HUDEP-2 (cell line): Measurements from ENCODE around the gene GSS.

Experiments used
- DNase-seq, 76 experiments: peaks; one replicate each; lab custom pipeline; 2025; ENCODE audit not compliant: unreplicated experiment in 76 of 76; lab: John Stamatoyannopoulos, UW

GSS gene

DNA sequence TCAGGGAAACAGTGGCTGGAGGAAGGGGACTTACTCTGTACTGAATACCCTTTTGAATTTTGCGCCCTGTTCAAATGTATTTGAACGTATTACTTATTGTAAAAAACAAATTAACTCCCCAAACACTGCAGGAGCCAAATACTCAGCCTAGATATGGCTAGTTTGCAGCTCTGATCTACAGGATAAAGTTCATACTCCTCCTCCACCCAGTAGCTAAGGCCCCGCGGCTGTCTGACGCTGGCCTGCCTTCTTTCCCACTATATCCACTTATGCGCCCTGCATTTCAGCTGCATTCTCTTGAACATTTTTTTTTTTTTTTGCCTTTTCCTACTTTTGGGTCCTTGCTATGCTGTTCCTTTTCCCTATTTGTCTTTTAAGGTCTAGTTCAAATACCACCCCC lies 6.5 kb downstream of the GSS start:
- DNase-seq: peak in 7 of 76 experiments; percentile 2 to 17 (median 12)

GRCh38 chr20:34948030-34948429 lies 7.6 kb downstream of the GSS start:
- DNase-seq: no peak

DNA sequence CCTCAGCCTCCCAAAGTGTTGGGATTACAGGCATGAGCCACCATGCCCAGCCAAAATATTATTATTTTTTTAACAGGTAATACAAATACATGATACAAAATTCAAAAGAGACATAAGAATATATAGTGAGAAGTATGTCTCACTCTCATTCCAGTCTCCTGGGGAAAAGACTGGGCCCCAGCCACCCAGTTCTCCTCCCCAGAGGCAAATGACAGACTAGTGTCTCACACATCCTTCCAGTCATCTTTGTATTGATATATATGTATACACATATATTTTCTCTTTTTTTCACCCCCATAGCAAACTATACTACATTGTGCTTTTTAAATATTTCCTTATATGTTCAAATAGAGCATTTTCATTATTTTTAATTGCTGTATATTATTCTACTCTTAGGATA lies 8.3 kb downstream of the GSS start:
- DNase-seq: no peak

DNA sequence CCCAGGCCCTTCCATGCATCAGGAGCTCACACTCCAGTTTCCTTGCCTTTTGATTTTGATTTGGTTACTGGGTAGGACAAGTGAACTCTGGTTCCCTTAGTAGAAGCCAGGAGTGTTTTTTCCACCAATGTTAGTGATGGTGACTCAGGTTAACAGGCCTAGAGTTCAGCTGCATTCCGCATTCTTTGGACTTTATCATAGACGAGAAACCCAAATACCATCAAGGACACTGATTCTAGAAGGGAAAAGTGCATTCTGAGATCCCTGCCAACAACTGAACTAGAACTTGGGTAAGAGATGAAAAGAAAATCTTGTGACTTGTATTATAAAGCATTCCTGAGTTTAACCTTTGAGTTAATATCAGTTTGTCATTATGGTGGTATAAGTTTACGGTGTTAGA lies 8.9 kb downstream of the GSS start:
- DNase-seq: no peak

- DNase-seq: no peak
Observed at GRCh38 chr20:34945315-34946077, 10.1 kb downstream of the GSS start.

GRCh38 chr20:34943808-34944567 lies 11.6 kb downstream of the GSS start:
- no peak for DNase-seq

GRCh38 chr20:34942301-34942700 lies 13.3 kb downstream of the GSS start:
- DNase-seq: no peak

DNA sequence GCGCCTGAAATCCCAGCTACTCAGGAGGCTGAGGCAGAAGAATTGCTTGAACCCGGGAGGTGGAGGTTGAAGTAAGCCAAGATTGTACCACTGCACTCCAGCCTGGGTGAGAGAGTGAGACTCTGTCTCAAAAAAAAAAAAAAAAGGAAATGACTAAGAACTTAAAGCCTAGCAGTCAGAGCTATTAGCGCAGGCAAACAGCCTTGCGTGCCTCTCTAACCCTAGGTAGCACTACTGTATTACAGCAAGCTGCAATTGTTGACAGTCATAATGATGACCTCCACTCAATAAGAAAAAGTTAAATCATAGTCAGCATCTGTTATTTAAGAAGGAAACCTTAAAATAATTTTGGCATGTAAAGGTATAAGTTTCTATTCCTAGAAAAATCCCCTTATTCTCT lies 14.4 kb downstream of the GSS start:
- no peak for DNase-seq

GRCh38 chr20:34940081-34940481 lies 15.5 kb downstream of the GSS start:
- no peak for DNase-seq

DNA sequence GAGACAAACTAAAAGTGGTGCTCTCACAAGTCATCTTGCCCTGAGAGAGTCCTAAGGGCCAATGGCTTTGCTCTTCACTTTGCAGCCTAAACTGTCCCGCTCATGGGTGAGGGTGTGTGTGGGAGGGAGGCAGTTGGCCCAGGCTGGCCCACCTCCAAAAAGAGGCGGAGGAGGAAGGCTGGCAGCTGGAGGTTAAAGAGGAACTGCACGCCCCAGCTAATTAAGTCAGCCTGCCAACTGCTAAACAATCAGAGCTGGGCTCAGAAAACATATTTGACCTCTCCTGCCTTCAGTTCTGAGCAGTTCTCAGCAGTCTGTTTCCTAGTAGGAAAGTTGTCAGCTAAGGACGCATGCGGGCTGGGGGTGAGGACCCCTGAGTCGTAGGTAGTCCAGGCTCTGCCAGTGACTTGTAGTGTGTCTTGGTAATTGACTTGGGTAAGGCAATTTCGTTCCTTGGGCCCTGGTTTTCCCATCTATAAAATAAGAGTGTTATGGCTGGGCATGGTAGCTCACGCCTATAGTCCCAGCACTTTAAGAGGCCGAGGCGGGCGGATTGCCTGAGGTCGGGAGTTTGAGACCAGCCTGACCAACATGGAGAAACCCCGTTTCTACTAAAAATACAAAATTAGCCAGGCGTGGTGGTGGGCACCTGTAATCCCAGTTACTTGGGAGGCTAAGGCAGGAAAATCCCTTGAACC lies 17.0 kb downstream of the GSS start:
- DNase-seq: peak in 75 of 76 experiments; percentile 11 to 97 (median 89)

DNA sequence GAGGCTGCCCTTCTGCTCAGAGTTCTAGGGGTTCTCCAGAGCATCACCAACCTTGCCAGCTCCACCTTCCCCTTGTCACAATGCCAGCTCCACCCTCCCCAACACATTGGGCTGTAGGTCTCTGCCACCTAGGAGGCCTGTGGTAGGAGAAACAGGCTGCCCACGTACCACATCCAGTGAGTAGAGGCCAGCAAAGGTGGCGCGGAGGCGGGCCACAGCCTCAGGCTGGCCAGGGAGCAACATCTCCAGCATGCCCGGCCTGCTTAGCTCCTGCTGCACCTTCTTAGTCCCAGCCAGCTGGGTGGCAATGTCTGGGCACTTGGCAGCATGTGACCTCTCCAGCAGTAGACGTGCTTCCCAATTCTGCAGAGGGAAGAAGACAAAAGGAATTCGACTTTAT lies 23.8 kb downstream of the GSS start:
- DNase-seq: no peak

GRCh38 chr20:34928411-34928810 lies 27.2 kb downstream of the GSS start:
- no peak for DNase-seq

GRCh38 chr20:34927736-34928135 lies 27.9 kb downstream of the GSS start:
- no peak for DNase-seq

DNA sequence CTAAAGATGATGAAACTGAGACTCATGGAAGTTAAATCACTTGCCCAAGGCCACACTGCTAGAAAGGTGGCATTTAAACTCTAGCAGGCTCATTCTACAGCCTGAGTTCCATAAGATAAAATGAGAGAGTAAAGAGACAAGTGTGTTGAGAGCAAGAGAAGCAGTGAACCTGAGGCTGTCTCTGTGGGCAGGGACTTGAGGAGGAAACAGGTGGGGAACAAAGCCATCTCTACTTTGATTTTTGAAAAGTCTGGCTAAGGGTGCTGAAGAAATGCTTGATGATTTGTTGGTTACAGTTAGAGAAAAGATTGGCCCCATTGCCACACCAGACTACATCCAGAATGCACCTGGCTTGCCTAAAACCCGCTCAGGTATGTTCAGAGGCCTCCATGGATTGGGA lies 29.0 kb downstream of the GSS start:
- no peak for DNase-seq

DNA sequence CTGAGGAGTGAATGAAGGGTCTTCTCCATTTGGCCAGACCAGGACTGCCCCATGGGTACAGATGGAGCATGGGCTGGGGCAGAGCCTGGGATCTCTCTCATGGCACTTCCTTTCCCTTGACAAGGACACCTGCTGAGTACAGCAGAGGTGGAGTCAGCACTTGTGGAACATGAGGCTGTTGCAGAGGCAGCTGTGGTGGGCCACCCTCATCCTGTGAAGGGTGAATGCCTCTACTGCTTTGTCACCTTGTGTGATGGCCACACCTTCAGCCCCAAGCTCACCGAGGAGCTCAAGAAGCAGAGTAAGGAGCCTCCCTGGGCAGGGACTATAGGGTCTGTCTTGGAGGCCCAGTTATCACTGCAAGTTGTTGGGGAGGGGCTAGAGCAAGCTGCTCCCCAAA lies 29.6 kb downstream of the GSS start:
- no peak for DNase-seq

DNA sequence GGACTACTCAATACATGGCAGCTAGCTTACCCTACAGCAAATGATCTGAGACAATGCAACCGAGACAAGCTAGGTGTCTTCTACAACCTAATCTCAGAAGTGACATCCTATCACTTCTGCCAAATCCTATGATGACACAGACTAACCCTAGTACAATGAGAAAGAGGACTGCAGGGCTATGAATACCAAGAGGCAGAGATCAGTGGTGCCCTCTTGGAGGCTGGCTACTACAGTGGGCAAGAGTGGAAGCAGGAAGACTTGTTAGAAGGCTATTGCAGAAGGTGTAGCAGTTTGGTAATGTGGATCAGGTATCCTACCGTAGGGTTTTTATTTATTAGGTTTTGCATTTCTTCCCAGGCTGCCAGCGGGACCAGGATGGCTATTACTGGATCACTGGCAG lies 30.3 kb downstream of the GSS start:
- no peak for DNase-seq

DNA sequence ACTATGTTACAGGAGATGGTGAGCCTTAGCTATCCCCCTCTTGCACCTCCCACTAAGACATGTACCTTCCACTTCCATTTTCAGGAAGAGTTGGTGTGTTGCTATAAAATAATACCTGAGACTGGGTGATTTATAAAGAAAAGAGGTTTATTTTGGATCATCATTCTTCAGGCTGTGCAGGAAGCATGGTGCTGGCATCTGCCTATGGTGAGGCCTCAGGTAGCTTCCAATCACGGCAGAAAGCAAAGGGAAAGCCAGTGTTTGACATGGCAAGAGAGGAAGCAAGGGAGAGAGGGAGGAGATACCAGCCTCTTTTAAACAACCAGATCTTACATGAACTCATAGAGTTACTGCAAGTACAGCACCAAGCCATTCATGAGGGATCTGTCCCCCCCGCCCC lies 32.2 kb downstream of the GSS start:
- no peak for DNase-seq

GRCh38 chr20:34922654-34923381 lies 32.8 kb downstream of the GSS start:
- DNase-seq: no peak

DNA sequence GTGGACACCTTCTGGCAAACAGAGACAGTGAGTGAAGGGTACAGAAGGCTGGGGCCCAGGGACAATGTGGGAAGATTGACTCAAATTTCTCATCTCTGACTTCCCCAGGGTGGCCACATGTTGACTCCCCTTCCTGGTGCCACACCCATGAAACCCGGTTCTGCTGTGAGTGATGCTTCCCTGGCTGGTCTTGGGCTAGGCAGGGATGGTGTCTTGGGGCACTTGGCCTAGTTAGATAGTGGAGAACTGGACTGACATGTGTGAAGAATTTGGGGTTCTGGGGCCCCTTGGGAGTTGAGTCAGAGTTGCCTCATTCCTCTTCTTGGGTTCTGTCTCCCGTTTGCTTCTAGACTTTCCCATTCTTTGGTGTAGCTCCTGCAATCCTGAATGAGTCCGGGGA lies 34.2 kb downstream of the GSS start:
- no peak for DNase-seq

DNA sequence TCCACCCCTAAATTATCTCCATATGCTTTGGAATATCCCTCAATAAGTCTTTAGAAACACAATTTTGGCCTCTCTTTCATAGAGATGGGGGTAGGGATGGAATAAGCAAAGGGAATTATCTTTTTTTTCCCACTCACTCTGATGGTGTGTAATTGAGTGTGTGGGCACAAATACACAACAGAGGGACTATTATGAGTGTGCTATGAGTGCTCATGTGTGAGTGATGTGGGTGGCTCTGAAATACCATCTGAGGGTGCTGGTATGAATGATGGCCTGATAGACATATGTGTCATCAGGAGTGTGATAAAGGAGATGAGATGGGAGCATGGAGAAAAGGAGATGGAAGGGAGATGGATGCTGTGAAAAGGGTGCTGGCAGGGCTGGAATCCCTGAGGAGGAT lies 35.6 kb downstream of the GSS start:
- DNase-seq: no peak

DNA sequence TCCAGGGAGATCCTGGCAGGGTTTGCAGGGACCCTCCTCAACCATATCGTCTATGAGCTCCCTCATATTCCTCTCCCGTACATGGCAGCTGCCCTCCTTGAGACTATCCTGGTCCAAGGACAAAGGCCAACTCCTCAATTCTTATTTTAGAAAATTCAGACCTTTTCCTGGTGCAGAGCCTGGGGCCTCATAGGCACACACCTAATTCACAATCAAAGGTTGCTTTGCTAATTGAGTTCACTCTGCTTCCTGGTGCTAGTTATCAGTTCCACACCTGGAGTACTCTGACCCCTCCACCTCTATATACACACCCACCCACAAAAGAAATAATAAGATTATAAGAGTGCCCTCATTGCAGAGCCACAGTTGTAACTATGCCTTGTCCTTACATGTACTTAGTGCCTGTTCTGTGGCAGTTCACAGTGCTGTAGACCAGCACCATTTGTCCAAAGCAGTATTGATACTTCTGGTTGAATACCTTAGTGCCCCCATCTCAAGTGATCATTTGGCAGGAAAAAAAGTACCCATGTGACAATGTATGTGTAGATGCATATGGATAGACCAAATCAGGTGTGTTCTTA lies 38.7 kb downstream of the GSS start:
- DNase-seq: no peak
